Panc1 (cell line): ENCODE measurements around the gene PDE1C.

Experiments used
- CTCF ChIP-seq: fragments of 450-650 bp; IDR thresholded peaks from 2 replicates; pipeline ENCODE4 v1.5.1; 2017; ENCODE audit warnings: mild to moderate bottlenecking
- POLR2AphosphoS5 ChIP-seq: IDR thresholded peaks from 2 replicates; pipeline ENCODE4 v1.6.1; 2012; ENCODE audit warnings: mild to moderate bottlenecking, low read depth, low read length, moderate library complexity
- REST ChIP-seq, 2 experiments: IDR thresholded peaks; 2 replicates each; pipeline ENCODE4 v1.6.1; 2011 to 2012; ENCODE audit warnings: low read depth in 2 of 2, control low read depth in 1 of 2, low read length in 1 of 2, mild to moderate bottlenecking in 1 of 2, moderate library complexity in 1 of 2; ENCODE audit not compliant: insufficient read depth in 1 of 2
- SIN3A ChIP-seq: IDR thresholded peaks from 2 replicates; pipeline ENCODE4 v1.6.1; 2012; ENCODE audit warnings: low read depth, mild to moderate bottlenecking, low read length, moderate library complexity, borderline replicate concordance; ENCODE audit not compliant: insufficient read depth

GRCh38 chr7:31918706-31919393 lies 151.4 kb downstream of the PDE1C start:
- TF ChIP-seq CTCF (no peak), REST (IDR thresholded peaks at IDR 0.05; ENCODE audit: insufficient read depth in 1 of 2, low read depth in 2 of 2, low read length in 1 of 2) (no peak), POLR2AphosphoS5 (no peak), SIN3A (no peak)
